HEK293 (cell line): ENCODE results near the gene CST9L.

ENCODE experiments used
- CTCF ChIA-PET: fragments of 350-600 bp; formaldehyde crosslinking; extraction: SDS; loops from one replicate; lab custom pipeline; 2021; ENCODE audit warnings: antibody characterized with exemption; lab: Yijun Ruan, JAX
- POLR2A ChIA-PET: fragments of 300-600 bp; formaldehyde crosslinking; extraction: SDS; loops from one replicate; lab custom pipeline; 2020; ENCODE audit warnings: antibody characterized with exemption, inconsistent platforms; lab: Yijun Ruan, JAX
- H3K27ac ChIP-seq: fragments of 200-500 bp; sonication (Bioruptor generic); 2 replicates; pipeline ENCODE4 v1.5.1; 2014; ENCODE audit warnings: low read depth, low read length, control low read depth, inconsistent platforms; ENCODE audit errors: extremely low read depth
- H3K36me3 ChIP-seq, 2 experiments: fragments of 200-500 bp in 1 of 2; sonication (Bioruptor generic) in 1 of 2; 1 replicate in 1 of 2; 2 replicates in 1 of 2; pipeline ENCODE4 v1.5.1; 2014 to 2017; ENCODE audit warnings: inconsistent platforms in 2 of 2, low read length in 2 of 2; ENCODE audit not compliant: control insufficient read depth in 2 of 2, insufficient read depth in 1 of 2
- H3K4me1 ChIP-seq: fragments of 200-500 bp; sonication (Bioruptor generic); 2 replicates; pipeline ENCODE4 v1.5.1; 2014; ENCODE audit warnings: mild to moderate bottlenecking, low read length, inconsistent platforms; ENCODE audit not compliant: control insufficient read depth, insufficient read depth
- H3K4me3 ChIP-seq: 2 replicates; pipeline ENCODE4 v1.5.1; 2011; ENCODE audit warnings: low read depth, mild to moderate bottlenecking, control low read depth, low read length, moderate library complexity
- H3K9me3 ChIP-seq: fragments of 200-500 bp; sonication (Bioruptor generic); 2 replicates; pipeline ENCODE4 v1.5.1; 2014; ENCODE audit warnings: low read depth, low read length, inconsistent platforms; ENCODE audit not compliant: control insufficient read depth, insufficient read depth
- EGR2 ChIP-seq: fragments of 450-650 bp; formaldehyde crosslinking; IDR thresholded peaks from 2 replicates; pipeline ENCODE4 v1.5.1; 2016; ENCODE audit warnings: low read depth, missing biosample characterization, missing genetic modification characterization
- HOXD13 ChIP-seq: sonication (generic); formaldehyde crosslinking; IDR thresholded peaks from 2 replicates; pipeline ENCODE4 v1.8.0; 2022; ENCODE audit warnings: missing genetic modification reagents, borderline replicate concordance
- IKZF3 ChIP-seq: fragments of 450-650 bp; IDR thresholded peaks from 2 replicates; pipeline ENCODE4 v1.5.0; 2018; ENCODE audit warnings: missing biosample characterization, mild to moderate bottlenecking, missing genetic modification characterization, moderate library complexity
- KLF9 ChIP-seq: fragments of 450-650 bp; formaldehyde crosslinking; IDR thresholded peaks from 2 replicates; pipeline ENCODE4 v1.5.1; 2016; ENCODE audit warnings: missing biosample characterization, missing genetic modification characterization, low read depth
- PRDM6 ChIP-seq: fragments of 450-650 bp; formaldehyde crosslinking; IDR thresholded peaks from 2 replicates; pipeline ENCODE4 v1.5.1; 2017; ENCODE audit warnings: missing biosample characterization, missing genetic modification characterization
- WT1 ChIP-seq: fragments of 450-650 bp; formaldehyde crosslinking; IDR thresholded peaks from 2 replicates; pipeline ENCODE4 v1.5.1; 2016; ENCODE audit warnings: missing biosample characterization, missing genetic modification characterization
- ZBTB17 ChIP-seq: fragments of 450-650 bp; formaldehyde crosslinking; IDR thresholded peaks from 2 replicates; pipeline ENCODE4 v1.5.1; 2016; ENCODE audit warnings: missing biosample characterization, missing genetic modification characterization
- ZBTB48 ChIP-seq: fragments of 450-650 bp; formaldehyde crosslinking; IDR thresholded peaks from 2 replicates; pipeline ENCODE4 v1.5.1; 2016; ENCODE audit warnings: missing biosample characterization, missing genetic modification characterization
- ZNF157 ChIP-seq: fragments of 450-650 bp; formaldehyde crosslinking; IDR thresholded peaks from 2 replicates; pipeline ENCODE4 v1.5.1; 2016; ENCODE audit warnings: missing biosample characterization, missing genetic modification characterization
- ZNF2 ChIP-seq: fragments of 450-650 bp; formaldehyde crosslinking; IDR thresholded peaks from 2 replicates; pipeline ENCODE4 v1.5.1; 2016; ENCODE audit warnings: missing biosample characterization, missing genetic modification characterization
- ZNF214 ChIP-seq: fragments of 450-650 bp; formaldehyde crosslinking; IDR thresholded peaks from 2 replicates; pipeline ENCODE4 v1.5.1; 2017; ENCODE audit warnings: missing biosample characterization, mild to moderate bottlenecking, missing genetic modification characterization, borderline replicate concordance
- ZNF223 ChIP-seq: fragments of 450-650 bp; formaldehyde crosslinking; IDR thresholded peaks from 2 replicates; pipeline ENCODE4 v1.5.1; 2016; ENCODE audit warnings: missing biosample characterization, missing genetic modification characterization
- ZNF423 ChIP-seq: fragments of 450-650 bp; formaldehyde crosslinking; IDR thresholded peaks from 2 replicates; pipeline ENCODE4 v1.5.1; 2016; ENCODE audit warnings: missing biosample characterization, missing genetic modification characterization
- ZNF433 ChIP-seq: fragments of 450-650 bp; formaldehyde crosslinking; IDR thresholded peaks from 2 replicates; pipeline ENCODE4 v1.5.1; 2016; ENCODE audit warnings: missing biosample characterization, missing genetic modification characterization, low read depth
- ZNF623 ChIP-seq: fragments of 450-650 bp; formaldehyde crosslinking; IDR thresholded peaks from 2 replicates; pipeline ENCODE4 v1.5.1; 2016; ENCODE audit warnings: missing biosample characterization, missing genetic modification characterization
- ZNF677 ChIP-seq: fragments of 450-650 bp; IDR thresholded peaks from 2 replicates; pipeline ENCODE4 v1.5.0; 2018; ENCODE audit warnings: missing biosample characterization, mild to moderate bottlenecking, missing genetic modification characterization, moderate library complexity
- ZNF76 ChIP-seq: fragments of 450-650 bp; formaldehyde crosslinking; IDR thresholded peaks from 2 replicates; pipeline ENCODE4; 2016; ENCODE audit warnings: low read depth, missing biosample characterization, missing genetic modification characterization, borderline replicate concordance
- ZNF792 ChIP-seq: fragments of 450-650 bp; formaldehyde crosslinking; IDR thresholded peaks from 2 replicates; pipeline ENCODE4 v1.5.1; 2016; ENCODE audit warnings: missing biosample characterization, missing genetic modification characterization
- ZNF830 ChIP-seq: fragments of 450-650 bp; IDR thresholded peaks from 2 replicates; pipeline ENCODE4 v1.5.0; 2018; ENCODE audit warnings: missing biosample characterization, missing genetic modification characterization, low read depth, mild to moderate bottlenecking, moderate library complexity
- ZSCAN16 ChIP-seq: fragments of 450-650 bp; formaldehyde crosslinking; IDR thresholded peaks from 2 replicates; pipeline ENCODE4 v1.5.1; 2016; ENCODE audit warnings: missing biosample characterization, missing genetic modification characterization
- ZSCAN4 ChIP-seq: fragments of 450-650 bp; formaldehyde crosslinking; IDR thresholded peaks from 2 replicates; pipeline ENCODE4 v1.5.1; 2017; ENCODE audit warnings: missing biosample characterization, missing genetic modification characterization
- TF ChIP-seq, protein P1 (sequence below): fragments of 450-650 bp; formaldehyde crosslinking; IDR thresholded peaks from 2 replicates; pipeline ENCODE4 v1.5.1; 2017; ENCODE audit warnings: missing biosample characterization, missing genetic modification characterization
- TF ChIP-seq, protein P2 (sequence below): fragments of 450-650 bp; formaldehyde crosslinking; IDR thresholded peaks from 2 replicates; pipeline ENCODE4; 2016; ENCODE audit warnings: missing biosample characterization, missing genetic modification characterization

CST9L gene

GRCh38 chr20:23524146-23524545 is 44.1 kb downstream of the CST9L start (continued):
- TF ChIP-seq ZNF76 (tag by site-specific recombination) (no peak), IKZF3 (tag by site-specific recombination) (no peak), ZNF830 (no peak), ZNF792 (tag by site-specific recombination) (no peak), ZBTB48 (tag by site-specific recombination) (no peak), ZBTB17 (tag by site-specific recombination) (no peak)
- TF ChIP-seq, protein P1, sequence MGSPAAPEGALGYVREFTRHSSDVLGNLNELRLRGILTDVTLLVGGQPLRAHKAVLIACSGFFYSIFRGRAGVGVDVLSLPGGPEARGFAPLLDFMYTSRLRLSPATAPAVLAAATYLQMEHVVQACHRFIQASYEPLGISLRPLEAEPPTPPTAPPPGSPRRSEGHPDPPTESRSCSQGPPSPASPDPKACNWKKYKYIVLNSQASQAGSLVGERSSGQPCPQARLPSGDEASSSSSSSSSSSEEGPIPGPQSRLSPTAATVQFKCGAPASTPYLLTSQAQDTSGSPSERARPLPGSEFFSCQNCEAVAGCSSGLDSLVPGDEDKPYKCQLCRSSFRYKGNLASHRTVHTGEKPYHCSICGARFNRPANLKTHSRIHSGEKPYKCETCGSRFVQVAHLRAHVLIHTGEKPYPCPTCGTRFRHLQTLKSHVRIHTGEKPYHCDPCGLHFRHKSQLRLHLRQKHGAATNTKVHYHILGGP = no peak

- Histone ChIP-seq H3K4me3 (no peak overlapping the region), H3K9me3 (no peaks in the 10 kb centered on the region), H3K36me3 (no peaks in the 10 kb centered on the region), H3K27ac (no peak overlapping the region), H3K4me1 (no peaks in the 10 kb centered on the region)
- CTCF ChIA-PET = no interaction called here
- TF ChIP-seq EGR2 (tag by site-specific recombination) (no peak), ZSCAN4 (tag by site-specific recombination) (no peak), ZNF223 (tag by site-specific recombination) (no peak), WT1 (tag by site-specific recombination) (no peak)
- POLR2A ChIA-PET = no interaction called here
These were observed 48.1 kb downstream of the CST9L start for GRCh38 chr20:23520185-23520584.

GRCh38 chr20:23519556-23519955 is 48.7 kb downstream of the CST9L start:
- no peak for TF ChIP-seq KLF9
- no peak for TF ChIP-seq ZNF677 (tag by site-specific recombination)
- TF ChIP-seq ZNF157 (tag by site-specific recombination) = no peak
- no peak for TF ChIP-seq ZNF2 (tag by site-specific recombination)
- no peak for TF ChIP-seq ZNF214 (tag by site-specific recombination)
- TF ChIP-seq PRDM6 (tag by site-specific recombination) = no peak
- TF ChIP-seq, protein P2, sequence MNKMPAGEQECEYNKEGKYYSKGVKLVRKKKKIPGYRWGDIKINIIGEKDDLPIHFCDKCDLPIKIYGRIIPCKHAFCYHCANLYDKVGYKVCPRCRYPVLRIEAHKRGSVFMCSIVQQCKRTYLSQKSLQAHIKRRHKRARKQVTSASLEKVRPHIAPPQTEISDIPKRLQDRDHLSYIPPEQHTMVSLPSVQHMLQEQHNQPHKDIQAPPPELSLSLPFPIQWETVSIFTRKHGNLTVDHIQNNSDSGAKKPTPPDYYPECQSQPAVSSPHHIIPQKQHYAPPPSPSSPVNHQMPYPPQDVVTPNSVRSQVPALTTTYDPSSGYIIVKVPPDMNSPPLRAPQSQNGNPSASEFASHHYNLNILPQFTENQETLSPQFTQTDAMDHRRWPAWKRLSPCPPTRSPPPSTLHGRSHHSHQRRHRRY = no peak
- TF ChIP-seq ZSCAN16 = no peak
- no peak for TF ChIP-seq ZNF423 (tag by site-specific recombination)
- TF ChIP-seq ZNF792 (tag by site-specific recombination) = no peak
- TF ChIP-seq ZNF433 (tag by site-specific recombination) = no peak
- no peak for TF ChIP-seq ZNF623
- TF ChIP-seq HOXD13 (CRISPR knock-in tag) = no peak
- H3K9me3 ChIP-seq = no peaks in the 10 kb centered on the region
- no peaks in the 10 kb centered on the region for H3K4me1 ChIP-seq
- H3K36me3 ChIP-seq = no peaks in the 10 kb centered on the region
- ChIA-PET POLR2A (no interaction called here), CTCF (no interaction called here)
- no peak overlapping the region for H3K4me3 ChIP-seq
- H3K27ac ChIP-seq = no peak overlapping the region
